DLD1 (cell line): ENCODE measurements around the gene SLC16A4.
"Not testable (repeated sequence)": the region's sequence is repeated elsewhere in the genome, so short reads cannot be mapped to it uniquely, and the experiment has no call there.

Source experiments
- in situ Hi-C: cut with HindIII; loops from 2 replicates; pipeline ENCODE4 v1.10.0; 2017; ENCODE audit warnings: low sequenced_read_pairs

SLC16A4 gene

DNA sequence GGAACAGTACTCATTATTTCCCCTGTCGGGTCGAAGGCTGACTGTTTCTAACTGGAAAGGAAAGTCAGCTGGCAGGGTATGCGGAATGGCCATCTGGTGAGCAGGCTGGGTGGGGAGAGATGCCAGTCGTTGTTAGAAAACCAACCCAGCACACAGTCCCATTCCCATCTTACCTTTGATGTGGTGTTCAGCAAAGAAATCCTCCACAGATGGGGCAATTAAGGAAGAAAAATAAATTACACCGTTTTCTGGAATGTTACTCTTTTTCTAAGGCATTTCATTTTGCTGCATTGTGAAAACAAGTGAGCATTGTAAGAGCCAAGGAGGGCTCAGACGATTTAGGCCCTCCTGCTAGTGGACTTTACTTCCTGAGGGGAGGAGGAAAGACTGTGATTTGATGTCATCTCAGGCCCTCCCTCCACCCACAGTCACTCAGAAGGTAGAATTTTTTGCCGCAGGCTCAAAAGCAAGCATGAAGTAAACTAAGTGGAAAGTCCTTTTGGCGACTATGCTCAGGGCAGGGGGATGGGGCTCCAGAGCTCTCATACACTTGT lies at the start of gene SLC16A4:
Gene SLC16A4, minus strand, starts transcription at position 335 of the 554 bp plus-strand sequence. CDS start 1,703 bp downstream, outside the sequence.
- in situ Hi-C loops = no loop called here

DNA sequence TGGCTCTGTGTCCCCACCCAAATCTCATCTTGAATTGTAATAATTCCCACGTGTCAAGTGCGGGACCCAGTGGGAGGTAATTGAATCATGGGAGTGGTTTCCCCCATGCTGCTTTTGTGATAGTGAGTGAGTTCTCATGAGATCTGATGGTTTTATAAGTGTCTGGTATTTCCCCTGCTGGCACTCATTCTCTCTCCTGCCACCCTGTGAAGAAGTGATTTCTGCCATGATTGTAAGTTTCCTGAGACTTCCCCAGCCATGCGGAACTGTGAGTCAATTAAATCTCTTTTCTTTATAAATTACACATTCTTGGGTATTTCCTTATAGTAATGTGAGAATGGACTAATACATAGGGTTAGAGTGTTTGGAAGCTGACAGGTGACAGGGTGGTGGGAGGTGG lies 49.0 kb upstream of the SLC16A4 start:
- in situ Hi-C loops = not testable (repeated sequence)

DNA sequence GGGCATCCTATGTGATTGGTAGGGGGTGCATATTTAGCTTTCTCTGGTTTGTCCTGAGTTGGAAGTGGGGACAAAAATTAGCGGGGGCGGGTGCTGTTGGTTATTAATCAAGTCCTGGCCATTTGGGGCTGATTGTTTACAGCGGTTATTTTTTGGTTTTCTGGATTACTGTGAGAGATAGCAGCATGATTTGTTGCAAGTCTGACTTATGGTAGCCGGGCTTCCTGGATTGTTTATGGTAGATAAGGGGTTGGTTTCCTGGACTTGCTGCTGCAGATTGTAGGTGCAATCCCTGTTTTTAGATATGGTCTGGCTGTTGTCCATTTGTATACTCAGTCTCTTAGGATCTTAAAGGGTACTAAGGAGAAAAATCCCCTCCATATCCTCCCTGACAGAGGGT lies 48.1 kb upstream of the SLC16A4 start:
- in situ Hi-C loops = no loop called here

DNA sequence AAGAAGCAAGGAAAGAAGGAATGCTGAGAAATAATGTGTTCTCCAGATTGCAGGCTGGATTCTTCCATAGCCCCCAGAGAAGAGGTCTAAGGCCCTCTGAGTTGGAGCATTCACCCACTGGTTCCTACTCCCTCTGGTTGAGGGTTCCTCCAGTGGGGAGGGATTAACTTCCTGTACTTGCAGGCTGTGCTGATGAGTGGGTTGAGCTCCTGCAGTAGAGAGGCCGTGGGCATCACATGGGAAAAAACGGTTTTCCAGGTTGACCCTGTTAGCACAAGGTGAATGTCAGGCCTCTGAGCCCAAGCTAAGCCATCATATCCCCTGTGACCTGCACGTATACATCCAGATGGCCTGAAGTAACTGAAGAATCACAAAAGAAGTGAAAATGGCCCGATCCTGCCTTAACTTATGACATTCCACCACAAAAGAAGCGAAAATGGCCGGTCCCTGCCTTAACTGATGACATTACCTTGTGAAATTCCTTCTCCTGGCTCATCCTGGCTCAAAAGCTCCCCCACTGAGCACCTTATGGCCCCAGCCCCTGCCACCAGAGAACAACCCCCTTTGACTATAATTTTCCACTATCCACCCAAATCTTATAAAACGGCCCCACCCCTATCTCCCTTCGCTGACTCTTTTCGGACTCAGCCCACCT lies 46.9 kb upstream of the SLC16A4 start:
- in situ Hi-C loops = not testable (repeated sequence)

DNA sequence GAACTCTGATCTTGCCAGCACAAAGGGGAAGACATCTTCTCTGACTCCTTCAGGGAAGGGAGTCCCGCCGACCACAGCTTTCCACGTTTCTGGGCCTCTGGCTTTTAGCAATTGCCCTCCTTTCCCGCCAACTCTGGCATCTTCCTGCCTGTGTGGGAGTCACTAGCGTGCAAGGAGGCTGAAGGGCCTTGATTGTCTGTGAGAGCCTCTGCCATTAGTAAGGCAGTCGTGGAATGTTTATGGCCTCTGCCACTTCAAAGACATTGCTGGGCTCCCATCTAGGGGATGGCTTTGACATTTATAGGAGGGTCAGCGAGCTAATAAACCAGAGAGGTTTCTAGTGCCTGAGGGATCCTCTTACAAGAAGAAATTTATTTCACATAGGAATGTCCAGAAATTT lies 45.8 kb upstream of the SLC16A4 start:
- in situ Hi-C loops = no loop called here

DNA sequence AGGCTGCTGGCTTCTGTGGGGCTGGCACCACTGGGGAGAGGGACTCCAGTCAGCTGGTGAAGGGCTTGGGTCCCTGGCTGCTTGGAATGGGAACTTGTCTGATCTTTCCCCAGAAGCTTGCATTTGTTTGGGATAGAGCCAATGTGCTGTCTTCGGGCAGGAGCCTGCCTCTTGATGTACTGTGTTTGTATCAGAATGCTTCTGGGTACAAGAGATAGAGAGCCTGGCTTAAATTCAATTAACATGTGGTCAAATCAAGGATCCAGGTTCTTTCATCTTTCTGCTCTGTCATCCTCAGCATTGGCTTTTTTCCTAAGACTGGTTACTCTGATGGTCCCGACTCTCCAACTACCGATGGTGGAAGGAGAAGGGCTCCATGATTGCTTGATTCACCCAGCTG lies 44.1 kb upstream of the SLC16A4 start:
- in situ Hi-C loops = no loop called here

DNA sequence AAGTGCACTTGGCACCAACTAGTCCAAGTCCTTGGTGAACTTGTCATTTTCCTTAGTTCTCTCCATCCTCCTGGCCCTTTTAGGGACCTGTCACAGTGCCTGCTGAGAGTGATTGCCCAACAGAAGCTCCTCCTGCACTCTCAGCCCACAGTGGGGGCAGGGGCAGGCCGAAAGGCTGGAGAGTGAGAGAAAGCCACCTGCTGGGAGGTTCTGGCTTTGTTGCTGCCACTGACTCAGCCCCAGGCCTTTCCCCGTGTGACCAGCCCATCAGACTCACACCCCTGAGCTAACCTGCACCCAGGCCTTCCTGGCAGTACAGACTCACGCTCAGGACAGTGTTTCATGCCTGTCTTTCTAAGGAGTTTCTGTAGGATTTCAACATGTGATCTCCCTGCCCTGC lies 43.0 kb upstream of the SLC16A4 start:
- in situ Hi-C loops = no loop called here

DNA sequence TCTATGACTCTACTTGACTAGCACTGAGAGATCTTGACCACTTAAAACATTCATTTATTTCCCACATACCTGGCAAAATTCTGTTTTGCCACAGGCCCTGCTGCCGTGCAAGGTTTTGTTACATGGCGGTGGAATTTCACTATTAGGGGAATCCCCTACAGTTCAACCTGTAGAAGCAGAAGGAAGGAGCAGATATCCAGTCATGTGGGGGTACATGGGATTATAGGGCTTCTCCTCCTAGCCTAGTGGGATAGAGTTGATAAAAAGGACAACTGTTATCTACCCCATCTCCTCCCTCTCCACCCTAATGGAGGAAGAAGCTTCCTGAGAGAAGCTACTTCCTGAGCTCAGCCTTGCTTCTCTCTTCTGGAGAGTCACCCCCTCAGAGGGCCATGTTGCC lies 42.4 kb upstream of the SLC16A4 start:
- in situ Hi-C loops = no loop called here

DNA sequence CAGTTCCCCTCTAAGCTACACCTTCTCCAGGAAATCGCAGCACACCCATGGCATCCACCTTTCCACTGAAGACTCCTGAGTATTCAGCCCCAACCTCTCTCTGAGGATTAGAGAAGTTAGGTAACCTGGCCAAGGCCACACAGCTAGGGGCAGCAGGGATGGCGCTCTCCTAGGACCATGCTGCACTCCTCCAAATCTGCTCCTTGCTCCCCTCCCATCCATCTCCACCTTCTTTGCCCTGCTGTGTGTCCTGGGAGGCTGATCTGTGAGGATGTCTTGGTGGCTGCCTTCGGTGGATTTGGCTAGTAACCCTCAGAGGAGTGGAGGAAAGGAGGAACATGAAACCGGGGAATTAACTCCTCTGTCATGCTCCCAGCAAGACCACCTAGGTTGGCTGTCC lies 40.1 kb upstream of the SLC16A4 start:
- in situ Hi-C loops = no loop called here

DNA sequence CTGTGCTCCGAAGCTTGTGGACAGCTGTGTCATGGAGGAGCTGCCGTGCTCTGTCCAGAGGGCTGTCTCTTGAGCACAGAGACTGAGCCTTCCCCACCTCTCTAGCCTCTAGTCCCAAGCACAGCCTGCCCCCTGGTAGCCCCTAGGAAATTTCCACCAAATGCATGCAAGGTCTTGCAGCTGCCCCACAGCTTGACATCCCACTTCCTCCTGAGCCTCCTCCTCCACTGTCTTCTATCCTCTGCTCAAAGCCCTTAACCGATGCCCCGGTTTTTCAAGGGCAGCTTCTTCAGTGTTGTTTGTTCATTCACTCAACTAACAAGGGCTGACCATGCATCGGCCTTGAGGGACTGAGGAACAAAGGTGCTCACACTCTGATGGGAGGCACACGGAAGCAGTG lies 39.5 kb upstream of the SLC16A4 start:
- in situ Hi-C loops = no loop called here

DNA sequence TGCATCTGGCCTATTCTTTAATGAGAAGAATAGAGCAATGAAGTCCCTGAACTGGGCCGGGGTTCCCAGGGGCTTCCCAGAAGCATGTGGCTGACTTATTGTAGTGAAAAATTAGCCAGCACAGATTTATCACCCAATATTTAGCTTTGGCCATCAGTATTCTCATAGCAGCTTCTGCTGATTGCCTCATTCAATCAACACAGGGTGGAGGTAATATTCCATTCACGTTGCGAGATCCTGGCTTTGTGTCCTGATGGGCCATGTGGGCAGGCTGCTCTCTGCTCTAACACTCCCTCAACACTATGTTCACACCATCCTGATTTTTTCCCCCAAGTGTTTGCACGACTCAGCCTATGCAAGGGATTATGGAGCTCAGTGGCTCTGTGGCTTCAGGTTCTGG lies 38.1 kb upstream of the SLC16A4 start:
- in situ Hi-C loops = no loop called here

DNA sequence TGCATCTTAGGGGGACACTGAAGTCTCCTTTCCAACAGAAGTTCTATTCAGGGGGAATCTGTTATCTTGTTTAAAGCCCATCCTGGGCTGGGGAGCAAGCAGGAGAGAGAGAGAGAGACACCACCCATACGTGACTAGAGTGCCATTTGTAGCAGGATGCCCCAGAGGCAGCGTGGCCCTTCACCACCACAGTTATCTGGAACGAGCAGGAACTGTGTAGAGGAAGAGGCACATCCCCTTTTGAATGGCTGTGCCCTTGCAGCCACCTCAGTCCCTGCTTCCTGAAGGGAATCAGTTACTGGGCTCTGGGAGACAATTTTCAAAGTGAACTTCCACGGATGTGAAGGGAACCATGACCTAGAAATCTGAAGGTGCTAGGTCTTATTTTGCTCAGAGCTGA lies 36.0 kb upstream of the SLC16A4 start:
- in situ Hi-C loops = no loop called here

DNA sequence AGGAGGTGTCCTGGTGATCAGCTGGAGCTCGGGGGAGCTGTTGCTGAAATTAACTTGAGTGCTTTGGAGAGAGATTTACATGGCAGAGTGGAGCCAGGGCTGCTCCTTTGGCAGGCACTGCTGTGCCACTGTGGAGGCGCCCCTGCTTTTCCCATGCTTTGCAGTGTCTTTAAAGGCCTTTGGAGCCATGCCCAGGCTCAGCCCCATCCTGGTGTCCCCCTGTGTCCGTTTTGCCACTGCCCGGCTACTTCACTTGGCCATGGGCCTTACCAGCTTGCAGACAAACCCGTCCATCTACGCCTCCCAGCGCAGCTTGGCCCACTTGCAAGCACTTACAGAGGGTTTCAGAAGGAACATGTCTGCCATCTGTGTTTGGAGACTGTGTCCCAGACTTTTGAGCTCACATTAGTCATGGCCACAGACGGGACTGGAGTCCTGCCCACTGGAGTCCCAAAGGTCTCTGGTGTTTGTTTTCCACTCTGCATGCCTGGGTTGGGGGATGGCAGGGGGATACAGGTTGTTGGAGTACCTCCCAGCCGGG lies 34.9 kb upstream of the SLC16A4 start:
- in situ Hi-C loops = no loop called here

DNA sequence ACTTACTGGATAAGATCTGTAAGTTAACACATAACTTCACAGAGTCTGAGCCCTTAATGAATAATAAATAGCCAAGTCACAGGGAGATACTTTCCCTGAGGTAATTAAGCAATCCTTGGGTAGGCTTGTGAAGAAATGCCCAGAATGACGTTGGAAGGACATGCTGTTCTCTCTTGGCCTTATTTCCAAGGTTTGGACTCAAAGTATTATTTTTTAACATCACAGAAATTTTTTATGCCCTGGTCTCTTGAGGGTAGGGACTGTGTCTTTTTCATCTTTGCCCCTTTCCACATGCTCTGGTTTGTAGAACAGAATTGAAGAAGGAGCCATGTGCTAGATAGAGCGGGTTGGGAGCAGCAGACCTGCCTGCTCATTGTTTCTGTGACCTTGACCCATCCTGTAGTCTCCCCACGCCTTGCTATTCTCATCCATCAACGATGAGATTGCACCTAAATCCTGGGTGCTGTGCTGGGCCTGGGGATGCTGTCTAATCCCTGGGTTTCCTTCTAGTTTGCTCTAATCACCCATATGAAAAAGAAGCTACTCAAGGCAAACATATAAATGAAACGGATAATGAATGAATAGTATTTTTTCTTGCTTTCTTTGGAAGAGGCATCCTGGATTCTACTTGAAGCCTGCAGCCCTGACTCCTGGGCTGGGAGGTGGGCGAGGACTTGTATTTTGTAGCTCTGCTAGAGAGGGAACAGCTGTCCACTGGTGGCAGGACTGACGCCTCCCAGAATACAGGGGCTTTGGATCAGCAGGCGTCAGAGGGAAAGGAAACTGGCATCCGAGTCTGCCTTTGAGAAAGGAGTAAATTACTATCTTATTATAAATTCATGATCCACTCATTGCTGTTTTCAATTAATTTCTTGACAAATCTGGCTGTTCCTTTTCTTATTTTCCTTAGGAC lies 34.1 kb upstream of the SLC16A4 start:
- in situ Hi-C loops = no loop called here

DNA sequence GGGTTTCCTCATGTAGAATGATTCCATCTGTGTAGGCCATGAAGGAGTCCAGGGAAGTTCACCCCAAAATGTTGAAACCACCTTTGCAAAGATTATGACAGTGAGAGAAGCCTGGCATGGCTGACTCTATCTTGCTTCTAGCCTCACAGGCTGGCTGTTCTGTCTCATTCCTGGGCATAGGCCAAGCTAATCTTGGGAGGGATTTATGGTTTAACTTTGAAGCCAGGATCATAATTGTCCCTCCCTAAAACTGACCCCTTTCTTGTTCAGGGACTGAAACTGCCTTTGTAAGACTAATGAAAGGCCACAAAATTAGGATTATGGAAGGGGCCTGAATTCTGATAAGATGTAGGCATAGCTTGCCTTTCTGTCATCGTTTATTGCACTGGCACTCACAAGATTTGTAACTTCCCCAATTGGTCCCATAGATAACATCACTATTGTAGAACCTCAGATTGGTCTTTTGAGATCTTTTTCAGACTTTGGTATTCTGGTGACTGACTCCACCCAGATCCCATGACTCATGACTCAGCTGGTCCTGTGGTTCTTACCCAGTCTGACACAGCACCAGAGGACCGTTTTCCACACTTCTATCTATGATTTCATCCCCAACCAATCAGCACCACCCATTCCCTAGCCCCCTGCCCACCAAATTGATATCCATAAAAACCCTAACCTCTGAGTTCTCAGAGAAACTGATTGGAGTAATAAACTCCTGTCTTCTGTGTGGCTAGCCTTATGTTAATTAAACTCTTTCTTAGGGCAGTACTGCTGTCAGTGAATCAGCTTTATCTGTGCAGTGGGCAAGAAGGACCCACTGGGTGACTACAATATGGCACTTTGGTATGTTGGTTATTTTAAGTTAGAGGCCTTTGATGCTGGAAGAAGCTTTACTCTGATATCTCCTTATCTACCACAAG lies 30.3 kb upstream of the SLC16A4 start:
- in situ Hi-C loops = no loop called here

DNA sequence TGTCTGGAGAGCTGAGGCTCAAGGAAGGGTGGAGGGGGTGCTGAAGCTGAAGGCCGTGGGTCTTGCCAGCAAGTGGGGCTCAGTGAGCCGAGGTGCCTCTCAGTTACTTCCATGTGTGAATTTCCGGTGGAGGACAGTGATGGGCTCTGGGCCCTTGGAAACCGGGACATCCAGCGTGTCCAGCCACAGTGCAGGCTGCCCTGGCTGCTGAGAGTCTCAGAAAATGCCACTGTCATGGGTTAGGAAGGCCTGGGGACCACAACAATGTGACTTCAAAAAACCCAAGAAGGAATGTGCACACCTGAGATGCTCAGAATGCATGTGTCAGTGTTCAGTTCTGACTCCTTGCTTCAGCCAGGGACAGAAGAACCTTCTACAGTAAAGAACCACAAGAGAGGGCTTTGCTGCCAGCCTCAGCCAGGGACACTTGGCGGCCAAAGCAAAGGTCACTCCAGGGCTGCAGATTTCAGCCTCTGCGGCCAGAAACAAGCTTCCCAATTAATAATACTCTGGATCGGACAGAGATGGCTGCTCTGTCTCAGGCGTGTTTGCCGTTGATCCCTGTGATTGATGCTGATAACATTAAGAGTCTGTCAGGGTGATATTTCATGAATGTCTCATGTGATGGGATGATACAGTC lies 29.3 kb upstream of the SLC16A4 start:
- in situ Hi-C loops = no loop called here

DNA sequence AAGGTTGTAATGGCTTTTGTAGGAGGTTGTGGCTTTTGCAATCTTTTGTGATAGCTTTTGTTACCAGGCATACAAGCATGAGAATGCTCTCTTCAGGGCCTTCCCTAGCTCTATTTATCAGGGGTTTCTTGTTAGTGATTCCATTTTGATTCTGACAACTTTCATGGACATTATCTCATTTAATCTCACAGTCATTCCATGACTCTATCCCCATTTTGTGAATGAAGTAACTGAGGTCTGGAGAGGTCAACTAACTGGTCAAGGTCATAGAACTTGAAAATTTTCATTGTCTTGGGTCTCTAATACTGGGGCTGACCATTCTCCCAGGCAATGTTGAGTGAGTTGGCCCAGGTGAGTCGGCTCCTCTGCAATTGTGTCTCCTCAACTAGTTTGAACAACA lies 27.9 kb upstream of the SLC16A4 start:
- in situ Hi-C loops = no loop called here

DNA sequence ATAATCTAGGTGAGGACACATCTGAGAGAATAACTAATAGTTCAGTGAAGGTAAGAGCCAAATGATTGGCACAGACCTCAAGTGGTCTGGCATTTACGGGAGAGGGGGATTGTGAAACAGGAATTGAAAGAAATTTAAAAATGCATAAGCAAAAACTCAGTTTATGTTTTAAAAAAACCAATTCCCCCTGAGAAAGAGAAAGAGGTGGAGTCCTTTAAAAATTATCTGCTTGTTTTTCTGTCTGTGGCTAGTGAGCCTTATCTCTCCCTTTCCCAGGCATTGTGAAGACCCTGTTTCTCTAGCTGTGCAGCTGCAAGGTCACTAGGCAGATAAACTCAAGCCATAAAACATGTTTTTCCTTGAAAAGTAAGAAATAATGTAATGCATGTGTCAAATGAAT lies 22.2 kb upstream of the SLC16A4 start:
- in situ Hi-C loops = not testable (repeated sequence)

DNA sequence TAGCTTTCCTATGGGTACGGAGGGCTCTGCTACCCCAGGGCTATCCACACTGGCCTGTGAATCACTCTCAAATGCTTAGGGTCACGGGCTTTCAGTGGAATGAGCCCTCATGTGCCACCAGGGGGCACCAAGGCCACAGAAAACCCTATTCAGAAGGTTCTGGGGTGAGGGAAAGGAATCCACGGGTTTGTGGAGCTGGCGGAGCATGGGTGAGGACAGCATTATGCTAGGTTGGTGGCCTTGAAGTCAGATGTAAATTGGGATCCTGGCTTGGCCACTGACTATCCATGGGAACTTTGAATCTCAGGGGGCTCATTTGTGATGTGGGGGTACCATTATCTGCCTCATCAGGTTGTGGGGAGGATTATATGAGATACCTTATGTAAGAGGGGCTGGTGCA lies 21.8 kb upstream of the SLC16A4 start:
- in situ Hi-C loops = no loop called here

DNA sequence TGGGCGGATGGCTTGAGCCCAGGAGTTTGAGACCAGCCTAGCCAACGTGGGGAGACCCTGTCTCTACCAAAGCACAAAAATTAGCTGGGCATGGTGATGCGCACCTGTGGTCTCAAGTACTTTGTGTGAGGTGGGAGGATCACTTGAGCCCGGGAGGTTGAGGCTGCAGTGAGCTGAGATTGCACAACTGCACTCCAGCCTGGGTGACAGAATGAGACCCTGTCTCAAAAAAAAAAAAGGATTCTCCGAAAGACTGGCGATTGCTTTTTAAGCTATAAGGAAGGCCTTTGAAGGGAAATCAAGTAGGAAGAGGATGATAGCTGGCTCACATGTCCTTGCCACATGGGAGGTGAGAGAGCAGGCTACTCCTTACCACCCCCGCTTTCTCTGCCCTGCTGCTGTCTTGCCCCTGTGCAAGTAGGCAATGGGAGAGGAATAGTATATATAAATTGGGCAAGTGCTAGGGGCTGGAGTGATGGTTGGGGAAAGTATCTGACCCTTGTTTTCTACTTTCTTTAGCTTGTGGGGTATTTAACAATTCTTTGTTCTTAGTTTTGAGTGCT lies 20.4 kb upstream of the SLC16A4 start:
- in situ Hi-C loops = no loop called here
